SK-N-DZ (cell line): ENCODE results near the gene PBX2.
"Not testable (repeated sequence)": the region's sequence is repeated elsewhere in the genome, so short reads cannot be mapped to it uniquely, and the experiment has no call there.

Source experiments
- DNase-seq: peaks from one replicate; pipeline ENCODE4 v3.0.0-alpha.2; 2015; ENCODE audit warnings: low spot score

The PBX2 gene

DNA sequence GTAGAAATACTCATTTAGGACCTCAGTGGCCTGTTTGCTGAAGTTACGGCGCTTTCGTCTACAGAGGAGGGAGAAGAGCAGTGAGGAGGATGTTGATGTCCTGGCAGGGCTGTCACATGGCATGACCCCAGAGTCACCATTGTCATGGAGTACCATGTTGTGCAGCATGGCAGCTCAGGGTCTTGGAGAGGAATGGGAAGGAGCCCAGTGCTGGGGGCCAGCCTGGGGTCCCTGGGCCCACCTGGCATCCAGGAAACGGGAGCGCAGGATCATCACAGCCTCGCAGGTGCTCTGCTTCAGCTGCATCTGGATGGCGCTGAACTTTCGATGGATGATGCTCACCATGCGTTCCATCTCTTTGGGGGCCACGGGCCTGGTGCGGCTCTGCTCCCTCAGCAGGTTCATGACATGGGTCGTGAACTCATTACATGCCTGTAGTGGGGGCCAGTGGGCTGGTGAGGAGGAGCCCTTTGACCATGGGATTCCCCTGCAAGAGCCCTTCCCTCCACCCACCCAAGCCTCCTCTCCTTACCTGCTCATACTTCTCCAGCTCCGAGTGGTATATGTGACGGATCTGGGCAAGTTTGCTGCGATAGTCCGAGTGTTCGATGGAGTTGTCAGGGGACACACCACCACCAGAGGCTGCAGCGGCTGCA, 2.1 kb downstream of the PBX2 start:
- DNase-seq, result not testable (repeated sequence)

DNA sequence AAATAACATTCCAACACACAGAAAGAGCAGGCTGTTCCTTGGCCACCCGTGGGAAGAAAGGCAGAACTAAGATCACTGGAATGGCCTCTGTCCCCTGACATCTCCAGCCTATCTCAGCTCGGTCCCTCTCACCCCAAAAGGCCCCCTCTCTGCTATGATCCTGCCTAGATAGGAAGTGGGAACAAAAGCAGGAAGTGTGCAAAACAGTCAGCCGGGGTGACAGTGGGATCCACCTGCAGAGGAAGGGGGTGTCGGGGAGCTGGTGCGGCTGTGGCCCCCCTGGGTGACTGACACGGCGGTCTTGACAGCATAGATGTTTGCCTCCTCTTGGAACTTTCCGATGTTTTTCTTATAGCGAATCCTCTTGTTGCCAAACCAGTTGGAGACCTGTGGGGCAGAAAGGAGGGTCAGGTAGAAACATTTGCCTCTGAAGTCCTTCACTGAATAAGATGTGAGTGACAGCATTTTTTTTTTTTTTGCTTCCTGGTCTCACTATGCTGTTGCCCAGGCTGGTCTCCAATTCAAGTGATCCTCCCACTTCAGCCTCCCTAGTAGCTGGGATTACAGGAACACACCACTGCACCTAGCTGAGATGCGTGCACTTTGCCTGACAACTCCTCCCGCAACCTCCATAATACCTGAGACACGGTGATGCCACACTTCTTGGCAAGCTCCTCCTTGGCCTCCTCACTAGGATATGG, 2.8 kb downstream of the PBX2 start:
- no peak for DNase-seq

DNA sequence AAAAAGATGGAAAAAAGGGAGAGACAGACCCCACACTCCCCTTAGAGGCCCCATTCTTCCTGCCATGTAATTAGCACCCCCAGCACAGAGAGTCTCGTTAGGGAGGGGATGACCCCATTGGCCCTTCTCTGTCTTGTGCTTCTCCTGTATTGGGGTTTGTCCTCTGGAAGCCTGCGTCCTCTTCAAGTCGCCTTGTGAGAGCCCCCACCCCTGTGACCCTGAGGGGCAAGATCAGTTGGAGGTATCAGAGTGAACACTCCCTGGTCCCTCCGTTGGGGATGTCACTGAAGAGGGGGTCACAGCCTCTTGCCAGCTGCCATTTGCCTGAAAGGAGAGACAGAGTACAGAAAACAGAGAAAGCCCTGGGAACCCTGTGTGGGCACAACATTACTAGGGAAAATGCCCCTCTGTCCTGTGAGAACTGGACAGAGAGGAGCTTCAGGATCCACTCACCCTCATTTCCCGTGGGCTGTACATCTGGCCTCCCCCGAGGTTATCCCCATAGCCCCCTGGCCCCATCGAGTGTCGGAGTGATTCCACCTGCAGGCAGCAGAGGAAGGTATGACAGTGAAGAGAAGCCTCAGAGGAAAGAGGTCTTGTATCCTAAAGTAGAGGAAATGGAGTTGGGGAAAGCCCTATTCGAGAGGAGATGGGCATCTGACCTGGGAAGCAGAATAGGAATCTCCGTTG, 3.7 kb downstream of the PBX2 start:
- DNase-seq, result not testable (repeated sequence)

DNA sequence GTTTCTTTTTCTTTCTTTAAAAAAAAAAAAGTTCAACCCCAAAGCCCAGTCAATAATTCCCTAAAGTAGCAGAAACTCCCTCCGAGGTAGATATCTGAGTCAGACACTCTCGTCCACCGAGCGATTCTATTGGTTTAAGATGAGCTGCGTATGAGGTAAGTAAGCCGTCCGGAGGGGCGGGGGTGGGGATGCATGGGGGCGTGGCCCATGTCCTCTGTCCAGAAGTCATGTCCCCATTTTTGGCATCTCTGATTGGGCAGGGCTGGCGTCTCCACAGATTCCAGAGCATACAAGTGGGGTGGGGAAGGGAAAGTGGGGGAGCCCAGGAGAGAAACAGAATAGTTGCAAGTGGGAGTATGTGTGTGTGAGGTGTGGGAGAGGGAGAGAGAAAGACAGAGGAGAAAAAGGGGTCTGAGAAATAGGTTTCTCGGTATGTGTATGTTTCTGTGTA, 4.3 kb downstream of the PBX2 start:
- peak; percentile 47 for DNase-seq

DNA sequence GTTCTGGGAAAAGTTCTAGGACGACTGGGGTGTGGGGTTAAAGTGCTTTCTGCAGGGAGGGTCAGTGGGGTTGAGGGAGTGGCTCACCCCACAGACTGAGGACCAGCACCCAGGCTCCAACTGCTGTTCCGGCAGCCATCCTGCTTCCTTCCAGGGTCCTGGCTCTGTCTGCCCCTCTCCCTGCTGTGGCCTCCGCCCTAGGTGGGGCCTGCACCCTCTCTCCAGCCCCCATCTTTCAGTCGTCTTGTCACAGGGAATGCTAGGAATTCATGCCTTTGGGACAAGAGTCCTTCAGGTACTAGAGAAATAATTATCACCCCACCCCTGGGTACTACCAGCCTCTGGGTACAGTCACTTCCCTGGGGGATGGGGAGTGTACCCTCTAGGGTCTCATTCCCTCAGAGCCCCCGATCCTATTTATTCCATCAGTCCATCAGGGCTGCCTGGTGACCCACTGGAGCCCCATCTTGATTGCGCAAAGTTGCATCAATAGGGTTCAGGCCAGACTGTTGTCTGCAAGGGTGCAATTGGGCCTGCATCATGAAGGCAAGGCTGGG, 5.8 kb downstream of the PBX2 start, which contains the start of gene AGER:
Gene AGER, minus strand, starts transcription at position 170 of the 557 bp plus-strand sequence. Its CDS starts 31 bp downstream, at position 139.
- DNase-seq, result no peak

DNA sequence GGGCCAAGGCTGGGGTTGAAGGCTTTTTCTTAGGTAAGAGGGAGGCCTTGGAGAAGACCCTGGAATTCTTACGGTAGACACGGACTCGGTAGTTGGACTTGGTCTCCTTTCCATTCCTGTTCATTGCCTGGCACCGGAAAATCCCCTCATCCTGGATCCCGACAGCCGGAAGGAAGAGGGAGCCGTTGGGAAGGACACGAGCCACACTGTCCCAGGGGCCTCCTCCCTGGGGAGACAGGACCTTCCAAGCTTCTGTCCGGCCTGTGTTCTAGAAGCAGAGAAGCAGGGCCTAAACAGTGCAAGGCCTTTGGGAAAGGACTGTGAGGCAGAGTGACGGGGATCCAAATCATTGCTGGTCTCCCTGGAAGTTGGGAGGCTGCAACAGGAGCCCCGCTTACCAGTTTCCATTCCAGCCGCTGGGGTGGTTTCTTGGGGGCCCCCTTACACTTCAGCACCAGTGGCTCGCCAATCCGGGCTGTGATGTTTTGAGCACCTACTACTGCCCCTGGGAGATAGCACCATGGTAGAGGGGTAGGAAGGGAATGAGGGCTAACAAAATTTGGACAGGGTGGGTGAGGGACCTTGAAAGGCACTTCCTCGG, 6.4 kb downstream of the PBX2 start:
- DNase-seq, result no peak

DNA sequence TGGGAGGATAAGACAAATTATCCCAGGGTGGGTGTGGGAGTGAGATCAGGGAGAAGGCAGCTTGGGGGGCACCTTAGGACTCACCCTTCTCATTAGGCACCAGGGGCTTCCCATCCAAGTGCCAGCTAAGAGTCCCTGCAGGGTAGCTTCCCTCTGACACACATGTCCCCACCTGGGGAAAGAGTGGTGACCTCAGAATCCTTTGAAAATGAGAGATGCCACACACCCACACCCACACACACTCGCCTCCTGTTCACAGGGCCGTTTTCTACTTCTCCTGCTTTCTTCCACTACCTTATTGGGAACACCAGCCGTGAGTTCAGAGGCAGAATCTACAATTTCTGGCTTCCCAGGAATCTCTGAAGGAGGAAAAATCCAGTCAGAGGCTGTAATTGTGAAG, 7.0 kb downstream of the PBX2 start:
- no peak for DNase-seq

DNA sequence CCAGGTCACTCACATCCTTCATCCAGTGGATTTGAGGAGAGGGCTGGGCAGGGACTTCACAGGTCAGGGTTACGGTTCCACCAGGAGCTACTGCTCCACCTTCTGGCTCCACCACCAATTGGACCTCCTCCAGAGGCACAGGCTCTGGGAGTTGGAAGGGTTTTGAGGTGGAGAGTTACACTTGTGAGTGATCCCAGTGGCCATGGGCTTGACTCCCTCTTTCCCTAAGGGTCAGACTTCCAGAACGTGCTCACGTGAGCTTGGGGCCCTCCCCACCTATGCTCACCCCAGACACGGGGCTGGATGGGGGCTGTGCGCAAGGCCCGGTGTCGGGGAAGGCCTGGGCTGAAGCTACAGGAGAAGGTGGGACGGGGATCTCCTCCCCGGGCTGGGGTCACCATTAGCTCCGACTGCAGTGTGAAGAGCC, 7.4 kb downstream of the PBX2 start:
- DNase-seq, result no peak

DNA sequence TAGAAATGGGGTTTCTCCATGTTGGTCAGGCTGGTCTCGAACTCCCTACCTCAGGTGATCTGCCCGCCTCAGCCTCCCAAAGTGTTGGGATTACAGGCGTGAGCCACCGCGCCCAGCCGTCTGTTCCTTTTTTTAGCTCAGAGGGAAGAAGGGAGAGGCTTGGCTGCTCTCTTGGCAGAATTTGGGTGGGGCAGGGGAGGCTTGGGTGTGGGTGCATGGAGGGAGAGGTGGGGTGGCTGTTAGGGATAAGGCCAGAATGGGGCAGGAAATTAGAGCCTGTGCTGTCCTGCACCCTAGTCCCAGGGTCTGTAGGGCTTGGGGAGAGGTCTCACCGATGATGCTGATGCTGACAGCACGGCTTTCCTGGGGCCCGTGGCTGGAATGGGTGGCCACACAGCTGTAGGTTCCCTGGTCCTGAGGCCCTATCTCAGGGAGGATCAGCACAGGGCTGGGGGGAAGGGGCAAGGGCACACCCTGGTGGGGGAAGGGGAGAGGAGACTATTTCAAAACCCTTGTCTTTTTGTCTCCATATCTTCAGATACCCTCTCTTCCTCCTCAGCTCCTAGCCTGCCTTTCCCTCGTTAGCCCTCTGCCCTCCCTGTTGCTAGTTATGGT, 8.0 kb downstream of the PBX2 start:
- no peak for DNase-seq

DNA sequence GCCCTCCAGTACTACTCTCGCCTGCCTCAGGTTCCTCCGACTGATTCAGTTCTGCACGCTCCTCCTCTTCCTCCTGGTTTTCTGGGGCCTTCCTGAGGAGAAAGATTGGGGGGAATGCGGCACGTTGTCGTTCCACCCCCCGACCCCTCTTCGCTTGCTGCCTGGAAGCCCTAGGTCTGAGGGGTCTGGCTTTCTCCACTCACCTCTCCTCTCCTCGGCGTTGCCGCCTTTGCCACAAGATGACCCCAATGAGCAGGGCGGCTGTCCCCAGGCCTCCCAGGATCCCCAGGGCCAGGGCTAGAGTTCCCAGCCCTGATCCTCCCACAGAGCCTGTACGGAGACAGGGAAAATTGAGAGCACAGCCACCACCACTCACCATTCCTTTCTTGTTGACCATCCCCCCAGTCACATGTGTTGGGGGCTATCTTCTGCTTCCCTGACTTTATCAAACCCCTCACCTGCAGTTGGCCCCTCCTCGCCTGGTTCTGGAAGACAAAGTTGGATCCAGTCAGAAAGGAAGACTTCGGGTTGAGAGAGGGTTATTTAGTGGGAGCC, 8.8 kb downstream of the PBX2 start:
- no peak for DNase-seq

DNA sequence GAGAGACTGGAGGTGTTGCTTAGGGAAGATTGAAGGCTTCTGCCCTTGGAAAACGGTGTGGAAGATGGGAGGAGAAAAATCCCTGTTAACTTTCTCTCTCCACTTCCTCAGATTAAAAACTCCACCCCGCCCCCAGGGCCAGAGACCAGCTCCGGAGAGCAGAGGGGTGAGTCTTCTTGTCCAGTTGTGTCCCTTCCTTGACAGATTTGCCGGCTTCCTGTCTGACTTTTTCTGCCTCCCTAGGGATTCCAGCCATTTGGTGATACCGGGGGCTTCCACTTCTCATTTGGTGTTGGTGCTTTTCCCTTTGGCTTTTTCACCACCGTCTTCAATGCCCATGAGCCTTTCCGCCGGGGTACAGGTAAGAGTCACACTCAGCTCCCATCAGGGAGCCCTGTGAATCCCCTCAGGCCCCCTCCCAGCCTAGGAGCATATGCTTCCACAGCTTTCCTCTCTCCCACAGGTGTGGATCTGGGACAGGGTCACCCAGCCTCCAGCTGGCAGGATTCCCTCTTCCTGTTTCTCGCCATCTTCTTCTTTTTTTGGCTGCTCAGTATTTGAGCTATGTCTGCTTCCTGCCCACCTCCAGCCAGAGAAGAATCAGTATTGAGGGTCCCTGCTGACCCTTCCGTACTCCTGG, 10.1 kb downstream of the PBX2 start:
- DNase-seq, result no peak

DNA sequence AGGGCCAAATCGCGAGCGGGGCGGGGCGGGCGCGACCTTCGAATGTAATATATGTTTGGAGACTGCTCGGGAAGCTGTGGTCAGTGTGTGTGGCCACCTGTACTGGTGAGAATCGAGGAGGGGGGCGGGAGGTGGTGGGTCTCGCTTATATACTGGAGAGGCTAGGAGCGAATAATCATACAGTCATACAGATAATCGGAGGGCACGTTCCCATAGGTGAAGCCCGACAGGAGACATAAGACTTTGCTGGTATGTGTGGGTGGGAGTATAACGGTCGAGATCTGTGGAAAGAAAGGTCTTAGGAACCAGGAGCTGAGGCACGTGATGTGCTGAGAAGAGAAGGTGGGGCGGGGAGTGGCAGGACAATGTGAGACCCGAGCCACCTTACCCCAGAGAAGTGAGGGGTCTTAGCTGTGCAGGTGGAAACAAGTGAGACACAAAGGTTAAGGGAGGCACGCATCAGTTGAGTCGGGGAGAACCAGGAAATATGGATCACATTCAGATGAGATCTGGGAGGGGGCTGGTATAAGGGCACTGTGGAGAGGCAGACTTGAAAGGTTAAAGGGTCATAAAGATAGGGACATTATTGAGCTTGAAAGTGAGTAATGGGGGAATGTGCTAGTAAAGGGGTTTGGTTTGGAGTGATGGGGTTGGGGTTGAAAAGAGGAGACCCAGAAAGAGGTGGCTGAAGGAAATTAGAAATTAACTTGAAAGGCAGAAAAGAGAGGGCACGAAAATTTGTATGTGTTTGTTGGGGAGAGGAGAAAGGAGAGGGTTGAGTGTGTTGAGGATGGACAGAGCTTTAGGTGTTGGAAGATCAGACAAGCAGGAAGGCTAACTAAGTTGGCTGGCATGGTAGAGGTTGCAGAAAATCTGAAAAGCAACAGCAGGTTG, 11.2 kb downstream of the PBX2 start:
- no peak for DNase-seq

DNA sequence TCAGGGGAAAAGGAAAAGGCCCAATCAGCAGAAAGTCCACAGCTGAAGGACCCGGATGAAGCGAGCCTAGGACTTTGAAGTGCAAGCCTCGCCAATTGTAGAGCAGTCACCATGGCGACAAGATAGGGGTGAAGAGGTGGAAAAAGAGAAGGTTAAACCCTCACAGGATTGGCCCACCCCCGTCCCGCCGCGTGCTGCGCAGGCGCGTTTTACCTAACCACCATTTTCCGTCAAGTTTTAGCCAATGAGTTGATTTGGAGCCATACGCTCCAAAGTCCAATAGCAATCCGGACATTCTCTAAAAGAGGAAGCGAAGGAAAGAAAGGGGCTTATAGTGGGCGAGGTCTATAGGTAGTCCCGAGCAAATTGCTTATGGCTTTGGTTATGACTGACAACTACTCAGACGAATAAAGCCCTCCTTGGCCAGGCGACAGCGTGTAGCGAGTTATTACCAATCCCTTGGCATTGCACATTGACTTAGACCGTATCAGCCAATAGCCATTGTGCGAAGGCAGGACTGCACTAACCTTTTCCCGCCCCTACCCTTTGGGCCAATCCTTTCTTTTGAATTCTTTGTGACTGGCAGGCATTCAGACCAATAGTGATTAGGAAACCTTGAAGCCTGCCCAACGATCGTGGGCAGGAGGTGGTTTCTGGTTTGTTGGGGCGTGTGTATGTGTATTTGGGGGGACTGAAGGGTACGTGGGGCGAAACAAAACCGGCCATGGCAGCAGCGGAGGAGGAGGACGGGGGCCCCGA, 12.0 kb downstream of the PBX2 start, which contains the start of gene RNF5:
Gene RNF5, plus strand, starts transcription at position 618 of the 759 bp plus-strand sequence. Its CDS starts 107 bp downstream, at position 725.
- peak; percentile 100 for DNase-seq

DNA sequence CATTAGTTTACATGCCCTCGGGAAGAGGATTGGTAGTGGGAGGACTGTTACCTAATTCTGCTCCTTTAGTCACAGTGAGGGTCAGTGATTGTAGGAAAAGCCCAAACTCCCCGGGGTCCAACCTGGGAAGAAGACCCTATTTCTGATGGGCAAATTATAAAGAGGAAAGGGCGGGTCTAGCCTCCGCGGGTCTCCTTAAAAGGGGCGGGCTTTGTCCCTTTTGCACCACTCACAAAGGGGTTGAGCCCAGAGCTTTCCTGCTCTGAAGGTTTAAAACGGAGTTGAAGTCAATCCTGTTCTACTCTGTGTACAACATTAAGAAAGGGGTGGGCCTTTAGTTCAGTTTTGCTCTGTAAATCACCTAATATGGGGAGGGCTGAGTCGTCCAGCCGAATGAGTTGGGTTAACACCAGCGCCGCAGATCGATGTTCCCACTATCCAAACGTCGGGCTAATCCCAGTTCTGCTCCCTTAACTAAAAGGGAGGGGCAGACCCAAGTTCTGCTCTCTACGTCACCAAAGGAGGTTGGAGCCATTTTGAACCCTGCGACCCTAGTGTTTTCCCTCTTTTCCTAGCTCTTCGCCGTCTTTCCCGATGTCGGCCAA, 12.7 kb downstream of the PBX2 start:
- DNase-seq, result peak; percentile 84

DNA sequence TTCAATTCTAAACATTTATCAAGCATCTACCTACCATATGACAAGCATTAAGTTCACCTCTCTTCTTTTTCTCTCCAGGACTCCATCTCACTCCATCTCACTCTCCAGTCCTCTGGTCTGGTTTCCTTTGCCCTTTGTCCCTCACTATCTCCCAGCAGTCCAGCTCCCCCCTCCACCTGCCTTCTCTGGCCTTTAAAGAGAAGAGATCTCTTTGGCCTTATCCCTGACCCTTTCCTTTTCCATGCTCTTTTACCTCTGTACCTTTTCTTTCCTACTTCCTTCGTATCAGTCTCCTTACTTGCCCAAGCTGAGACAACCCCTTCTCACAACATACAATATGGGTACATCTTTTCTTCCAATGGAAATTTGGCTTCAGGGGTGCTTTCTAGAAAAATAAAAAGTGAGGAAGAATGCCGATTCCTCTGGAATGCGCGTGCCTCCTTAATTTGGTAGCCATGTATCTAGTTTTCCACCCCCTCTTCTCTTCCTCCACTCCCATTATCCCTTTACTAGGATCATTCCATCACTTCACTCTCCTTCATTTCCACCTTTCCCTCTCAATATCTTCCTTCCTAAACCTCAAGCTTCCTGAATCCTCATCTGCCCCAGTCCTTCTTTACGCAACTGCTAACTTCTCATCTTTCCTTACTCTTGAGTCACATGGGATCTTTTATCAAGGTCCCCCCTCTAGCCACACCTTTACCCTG, 13.4 kb downstream of the PBX2 start:
- DNase-seq, result no peak

DNA sequence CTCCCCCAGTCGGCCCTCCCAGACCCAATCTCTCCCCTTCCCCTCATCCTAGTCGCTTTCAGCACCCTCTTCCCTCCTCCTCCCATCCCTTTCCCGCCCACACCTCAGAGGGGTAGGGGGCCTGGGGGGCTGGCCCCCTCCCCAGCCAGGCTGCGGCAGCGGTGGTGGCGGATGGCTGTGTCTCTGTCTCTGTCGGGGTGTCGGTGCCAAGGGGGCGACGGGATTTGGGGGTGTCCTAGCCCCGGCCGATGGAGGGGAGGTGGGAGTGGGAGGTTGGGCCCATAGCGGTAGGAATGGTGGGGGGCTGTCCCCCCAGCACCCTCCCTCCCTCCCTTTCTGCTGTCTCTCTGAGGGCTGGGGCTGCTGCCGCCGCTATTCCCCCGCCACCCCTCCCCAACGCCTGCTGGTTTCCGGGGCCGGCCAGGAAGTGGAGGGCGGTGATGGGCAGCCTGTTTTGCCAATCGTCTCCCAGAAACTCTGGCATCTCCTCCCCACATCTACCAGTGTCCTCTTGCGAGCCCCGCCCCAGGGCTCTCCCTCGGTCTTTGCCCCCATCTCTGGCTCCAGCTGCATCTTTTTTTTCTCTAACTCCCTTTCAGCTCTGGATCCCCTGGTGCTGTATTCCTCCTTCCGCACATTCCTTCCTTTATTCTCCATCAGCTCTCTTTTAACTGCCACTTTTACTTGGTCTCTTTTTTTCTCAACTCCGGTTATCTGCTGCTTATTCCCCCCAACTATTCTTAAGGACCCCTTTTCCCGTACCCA, 14.1 kb downstream of the PBX2 start, which contains the start of gene AGPAT1:
Gene AGPAT1, minus strand, starts transcription at position 374 of the 765 bp plus-strand sequence. CDS start 4,588 bp downstream, outside the sequence.
- DNase-seq, result peak; percentile 96

DNA sequence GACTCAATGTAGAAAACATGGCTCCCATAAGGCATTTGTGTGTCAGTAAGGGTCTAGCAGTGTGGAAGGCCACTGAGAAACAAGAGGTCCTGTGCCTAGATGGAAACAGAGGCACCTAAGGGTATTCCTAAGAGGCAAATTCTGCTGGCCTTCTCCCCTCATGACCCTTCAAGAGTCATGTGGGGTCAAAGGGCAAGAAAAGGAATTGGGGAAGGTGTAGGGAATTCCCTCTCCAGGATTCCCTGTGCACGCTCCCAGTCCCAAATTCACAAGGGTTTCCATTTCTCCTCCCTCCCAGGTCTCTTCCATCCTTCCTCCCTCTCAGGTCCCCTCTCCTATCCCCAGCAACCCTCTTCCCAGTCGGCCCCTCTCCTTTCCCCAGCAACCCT, 14.7 kb downstream of the PBX2 start:
- no peak for DNase-seq
